Panc1 (cell line): Measurements from ENCODE around the gene STPG1. TPM values are rescaled to one million over a fixed set of nuclear protein-coding genes. Genes with fewer than 3 reads are reported as not detected.

Experiments
- ATAC-seq: fragments of 200-7000 bp; cut with Tn5 transposase; 2 replicates; pipeline ENCODE4 v1.9.1; 2020; ENCODE audit warnings: mild to moderate bottlenecking, moderate library complexity
- BruUV-seq: library from RNA; stranded (reverse); fragments of 400-500 nt; replicated peaks from 2 replicates; lab custom pipeline; 2021; lab: Mats Ljungman, UMichigan
- CTCF ChIA-PET: fragments of 300-600 bp; sonication (Branson Sonifier 250); formaldehyde crosslinking; loops from one replicate; lab custom pipeline; 2022; ENCODE audit warnings: antibody characterized with exemption; lab: Charles Lee
- POLR2A ChIA-PET: fragments of 300-600 bp; sonication (Branson Sonifier 250); formaldehyde crosslinking; loops from one replicate; lab custom pipeline; 2022; ENCODE audit warnings: antibody characterized with exemption; lab: Charles Lee
- DNase-seq: peaks from one replicate; pipeline ENCODE4 v3.0.0-alpha.2; 2010; ENCODE audit warnings: low read depth, low spot score
- H3K27ac ChIP-seq: 2 replicates; pipeline ENCODE4 v1.5.1; 2011; ENCODE audit warnings: mild to moderate bottlenecking, low read length, inconsistent platforms
- H3K27me3 ChIP-seq: fragments of 200-500 bp; sonication (Bioruptor generic); 2 replicates; pipeline ENCODE4 v1.6.0; 2014; ENCODE audit warnings: low read length, inconsistent platforms; ENCODE audit not compliant: control insufficient read depth, insufficient read depth
- H3K36me3 ChIP-seq: fragments of 200-500 bp; sonication (Bioruptor generic); 2 replicates; pipeline ENCODE4 v1.5.1; 2014; ENCODE audit warnings: inconsistent platforms, mild to moderate bottlenecking, low read length, moderate library complexity; ENCODE audit not compliant: control insufficient read depth, insufficient read depth
- H3K4me1 ChIP-seq: 2 replicates; pipeline ENCODE4 v1.5.1; 2011; ENCODE audit warnings: inconsistent platforms, mild to moderate bottlenecking, low read length, moderate library complexity; ENCODE audit not compliant: control insufficient read depth, insufficient read depth
- H3K4me3 ChIP-seq, 2 experiments: 2 replicates each; pipeline ENCODE4 v1.5.1; 2011 to 2012; ENCODE audit warnings: low read depth in 2 of 2, low read length in 2 of 2, mild to moderate bottlenecking in 2 of 2, inconsistent platforms in 1 of 2, moderate library complexity in 1 of 2
- H3K9me3 ChIP-seq: fragments of 200-500 bp; sonication (Bioruptor generic); 2 replicates; pipeline ENCODE4 v1.5.1; 2014; ENCODE audit warnings: low read depth, mild to moderate bottlenecking, inconsistent platforms, low read length, moderate library complexity; ENCODE audit not compliant: control insufficient read depth, insufficient read depth
- CTCF ChIP-seq: fragments of 450-650 bp; IDR thresholded peaks from 2 replicates; pipeline ENCODE4 v1.5.1; 2017; ENCODE audit warnings: mild to moderate bottlenecking
- POLR2AphosphoS5 ChIP-seq: IDR thresholded peaks from 2 replicates; pipeline ENCODE4 v1.6.1; 2012; ENCODE audit warnings: mild to moderate bottlenecking, low read depth, low read length, moderate library complexity
- REST ChIP-seq, 2 experiments: IDR thresholded peaks; 2 replicates each; pipeline ENCODE4 v1.6.1; 2011 to 2012; ENCODE audit warnings: low read depth in 2 of 2, control low read depth in 1 of 2, low read length in 1 of 2, mild to moderate bottlenecking in 1 of 2, moderate library complexity in 1 of 2; ENCODE audit not compliant: insufficient read depth in 1 of 2
- SIN3A ChIP-seq: IDR thresholded peaks from 2 replicates; pipeline ENCODE4 v1.6.1; 2012; ENCODE audit warnings: low read depth, mild to moderate bottlenecking, low read length, moderate library complexity, borderline replicate concordance; ENCODE audit not compliant: insufficient read depth
- TCF7L2 ChIP-seq: IDR thresholded peaks from 2 replicates; pipeline ENCODE4 v1.6.1; 2011; ENCODE audit warnings: mild to moderate bottlenecking, low read depth, low read length, inconsistent platforms
- in situ Hi-C: cut with HindIII; loops from 2 replicates; pipeline ENCODE4 v1.10.0; 2016; ENCODE audit warnings: low sequenced_read_pairs, low pct_unique_long_range_greater_than_20kb
- intact Hi-C: fragments of 100-400 bp; cut with micrococcal nuclease; formaldehyde crosslinking; loops from one replicate; pipeline ENCODE4 v1.10.0; 2022; ENCODE audit not compliant: unreplicated experiment
- total RNA-seq: library from RNA; stranded (reverse); gene quantifications from one replicate; pipeline ENCODE4 v1.2.1, GENCODE V29; 2021; ENCODE audit not compliant: unreplicated experiment

Gene STPG1
- total RNA-seq, 1 experiment from 2014 or later, result 9.9 TPM

- Histone ChIP-seq H3K36me3 (no peaks in the 10 kb centered on the region), H3K4me1 (peaks cover under 1% of the 10 kb centered on the region; the same call in 1 of the 2 replicates), H3K9me3 (no peaks in the 10 kb centered on the region), H3K4me3 (no peak overlapping the region), H3K27me3 (no peaks in the 10 kb centered on the region), H3K27ac (peak overlapping the region; percentile 31)
- in situ Hi-C loops (no loop called here), intact Hi-C loops (no loop called here)
- no peak for DNase-seq
- no peak for ATAC-seq
- CTCF ChIA-PET, result interaction anchor here (1.8 kb wide), 1 partner anchor 187 kb away, joined by 6 read pairs; no protein-coding TSS in a partner anchor
- POLR2A ChIA-PET, result interaction anchor here (0.6 kb wide), 1 partner anchor 21 kb away, joined by 3 read pairs; no protein-coding TSS in a partner anchor
- no TSS peak for BruUV-seq
- no peak for TF ChIP-seq CTCF
- no peak for TF ChIP-seq TCF7L2
- no peak for TF ChIP-seq POLR2AphosphoS5
- TF ChIP-seq SIN3A, result no peak
- TF ChIP-seq REST (IDR thresholded peaks at IDR 0.05; ENCODE audit: insufficient read depth in 1 of 2, low read depth in 2 of 2, low read length in 1 of 2), result no peak
Measured at GRCh38 chr1:24386241-24386640, 27.3 kb downstream of the STPG1 start.

- in situ Hi-C loops, result no loop called here
Measured at GRCh38 chr1:24385160-24385940, 28.2 kb downstream of the STPG1 start.

More at GRCh38 chr1:24385160-24385940, 28.2 kb downstream of the STPG1 start:
- peak; percentile 40; the same call in 1 of the 2 replicates for ATAC-seq
- Histone ChIP-seq H3K9me3 (no peaks in the 10 kb centered on the region), H3K27ac (peak overlapping the region; percentile 49), H3K27me3 (no peaks in the 10 kb centered on the region), H3K4me3 (no peak overlapping the region), H3K4me1 (no peaks in the 10 kb centered on the region; the same call in 1 of the 2 replicates), H3K36me3 (no peaks in the 10 kb centered on the region)
- no TSS peak for BruUV-seq
- POLR2A ChIA-PET, result interaction anchor here (0.6 kb wide), 1 partner anchor 20 kb away, joined by 3 read pairs; no protein-coding TSS in a partner anchor
- DNase-seq, result no peak
- intact Hi-C loops, result no loop called here
- CTCF ChIA-PET, result interaction anchor here (1.0 to 1.8 kb wide), 2 partner anchors 186 to 198 kb away, joined by 3 to 6 read pairs; no protein-coding TSS in a partner anchor
- no peak for TF ChIP-seq POLR2AphosphoS5
- TF ChIP-seq SIN3A, result no peak
- TF ChIP-seq REST (IDR thresholded peaks at IDR 0.05; ENCODE audit: insufficient read depth in 1 of 2, low read depth in 2 of 2, low read length in 1 of 2), result no peak
- peak; percentile 71 for TF ChIP-seq CTCF
- no peak for TF ChIP-seq TCF7L2
